Activated gamma-delta T cell treated with anti-CD3 and anti-CD28 coated beads, Interleukin-2, amount 50 U/mL, for 16 hours (primary cell): ENCODE results near the gene TMEM256.
"Not testable (repeated sequence)": the region's sequence is repeated elsewhere in the genome, so short reads cannot be mapped to it uniquely, and the experiment has no call there.

Source experiments
- DNase-seq: peaks from one replicate; pipeline ENCODE4 v3.0.0-alpha.2; 2020; ENCODE audit warnings: low read depth

TMEM256 gene

DNA sequence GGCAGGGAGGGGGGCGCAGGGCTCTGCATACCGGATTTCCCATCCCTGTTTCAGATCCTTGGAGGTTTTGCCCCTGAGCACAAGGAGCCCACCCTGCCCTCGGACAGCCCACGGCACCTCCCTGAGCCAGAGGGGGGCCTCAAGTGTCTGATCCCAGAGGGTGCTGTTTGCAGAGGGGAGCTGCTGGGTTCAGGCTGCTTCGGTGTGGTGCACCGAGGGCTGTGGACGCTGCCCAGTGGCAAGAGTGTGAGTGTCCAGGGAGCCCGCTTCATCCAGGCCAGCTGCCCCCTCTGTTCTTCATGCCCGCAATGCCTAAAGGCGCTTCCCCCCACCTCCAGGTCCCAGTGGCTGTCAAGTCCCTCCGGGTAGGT, 20.5 kb downstream of the TMEM256 start:
- DNase-seq, result no peak

- no peak for DNase-seq
Observed at GRCh38 chr17:7382901-7383300, 21.0 kb downstream of the TMEM256 start.

GRCh38 chr17:7380855-7381683, 22.8 kb downstream of the TMEM256 start, which contains the start of gene TNK1:
Gene TNK1 (plus strand): TSS chr17:7381089. CDS start chr17:7382927, 1,838 bp downstream.
- DNase-seq, result no peak

DNA sequence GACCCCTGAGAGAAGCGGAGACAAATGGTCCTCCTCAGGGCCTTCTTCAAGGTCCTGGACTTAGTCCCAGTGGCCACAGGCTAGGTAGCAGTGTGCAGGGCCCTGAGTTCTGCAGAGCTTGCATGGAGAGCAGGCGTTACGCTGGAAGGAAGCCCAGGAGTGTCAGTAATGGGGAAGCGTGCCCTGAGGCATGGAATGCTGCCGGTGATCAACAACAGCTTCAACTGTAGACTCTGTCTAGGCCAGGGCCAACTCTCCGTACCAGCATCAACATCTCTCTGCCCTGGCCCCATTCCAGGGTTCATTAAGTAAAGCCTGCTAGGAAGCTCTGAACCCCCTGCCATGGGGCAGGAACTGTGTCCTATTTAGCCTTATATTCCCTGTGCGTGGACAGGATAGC, 23.6 kb downstream of the TMEM256 start:
- no peak for DNase-seq

- no peak for DNase-seq
Observed at GRCh38 chr17:7379134-7379533, 24.8 kb downstream of the TMEM256 start.

- no peak for DNase-seq
Observed at GRCh38 chr17:7374353-7374752, 29.5 kb downstream of the TMEM256 start.

DNA sequence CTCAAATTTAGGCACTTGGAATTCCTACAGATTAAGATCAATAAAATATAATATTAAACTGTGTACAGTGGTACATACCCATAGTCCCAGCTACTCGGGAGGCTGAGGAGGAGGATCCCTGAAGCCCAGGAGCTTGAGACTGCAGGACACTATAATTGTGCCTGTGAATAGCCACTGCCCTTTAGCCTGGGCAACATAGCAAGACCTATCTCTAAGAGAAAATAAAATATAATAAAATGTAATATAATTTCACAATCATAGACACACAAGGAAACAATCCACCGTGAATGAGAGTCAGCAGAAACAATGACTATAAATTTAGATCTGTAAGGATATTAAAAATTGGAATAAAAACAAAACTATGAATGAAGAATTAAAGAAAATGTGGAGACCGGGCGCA, 33.0 kb downstream of the TMEM256 start:
- DNase-seq, result no peak

DNA sequence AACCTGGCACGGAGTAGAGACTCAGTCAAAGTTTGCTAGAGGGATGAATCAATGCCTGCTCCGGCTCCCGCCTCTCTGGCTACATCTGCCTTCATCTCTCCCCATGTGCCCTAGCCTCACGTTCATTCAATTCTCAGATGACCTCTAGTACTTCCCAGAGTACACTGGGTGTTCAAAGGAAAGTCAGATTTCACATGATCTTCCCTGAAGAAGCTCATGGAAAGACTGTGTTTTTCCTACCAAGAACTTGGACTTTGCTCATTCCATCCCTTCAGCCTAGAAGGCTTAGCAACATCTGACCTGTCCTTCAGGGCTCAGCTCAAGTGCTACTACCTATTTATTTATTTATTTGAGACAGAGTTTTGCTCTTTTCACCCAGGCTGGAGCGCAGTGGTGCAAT, 34.1 kb downstream of the TMEM256 start:
- DNase-seq, result no peak

- DNase-seq, result not testable (repeated sequence)
Observed at GRCh38 chr17:7368599-7368994, 35.3 kb downstream of the TMEM256 start.

DNA sequence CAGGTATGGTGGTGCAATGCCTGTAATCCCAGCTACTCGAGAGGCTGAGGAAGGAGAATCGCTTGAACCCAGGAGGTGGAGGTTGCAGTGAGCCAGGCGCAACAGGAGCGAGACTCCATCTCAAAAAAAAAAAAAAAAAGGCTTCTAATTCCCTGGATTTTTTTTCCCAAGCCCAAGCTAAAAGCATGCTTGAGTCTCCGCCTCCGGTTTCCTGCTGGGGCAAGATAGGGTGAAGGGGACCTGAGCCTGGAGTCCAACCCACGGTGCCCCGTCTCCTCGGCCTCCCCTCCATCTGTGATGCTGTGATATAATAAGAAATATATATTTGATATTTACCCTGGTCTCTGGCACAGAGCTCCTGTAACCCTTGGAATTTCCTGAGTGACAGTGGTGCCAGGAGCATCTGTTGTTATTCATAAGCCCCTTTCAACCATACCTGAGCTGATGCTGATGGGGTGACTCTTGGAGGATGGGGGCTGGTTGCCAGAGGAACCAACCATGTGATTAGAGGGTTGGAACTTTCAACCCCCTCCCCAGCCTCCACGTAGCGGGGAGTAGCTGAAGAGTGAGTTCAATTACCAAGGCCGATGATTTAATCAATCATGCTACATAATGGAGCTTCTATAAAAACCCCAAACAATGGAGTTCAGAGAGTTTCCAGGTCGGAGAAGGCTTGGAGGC, 35.8 kb downstream of the TMEM256 start:
- DNase-seq, result no peak

- DNase-seq, result no peak
Observed at GRCh38 chr17:7367083-7367482, 36.8 kb downstream of the TMEM256 start.

DNA sequence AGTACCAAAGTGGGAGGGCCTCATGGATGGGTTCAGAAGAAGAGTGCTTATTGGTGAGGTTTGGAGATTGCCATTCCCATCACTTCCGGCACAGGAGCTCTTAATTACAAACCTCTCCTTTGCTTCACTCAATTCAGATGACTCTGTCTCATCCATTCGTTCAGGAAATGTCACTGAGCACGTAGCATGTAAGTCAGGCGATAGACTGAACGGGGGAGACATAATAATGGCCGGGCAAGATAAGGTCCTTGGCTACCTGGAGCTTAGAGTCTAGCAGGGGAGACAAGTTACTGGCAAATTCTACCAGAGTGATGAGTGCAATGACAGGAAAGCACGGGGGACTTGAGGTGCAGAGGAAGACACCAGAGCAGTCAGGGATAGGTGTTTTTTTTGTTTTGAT, 37.9 kb downstream of the TMEM256 start:
- DNase-seq, result not testable (repeated sequence)

GRCh38 chr17:7363311-7363710, 40.6 kb downstream of the TMEM256 start:
- no peak for DNase-seq

DNA sequence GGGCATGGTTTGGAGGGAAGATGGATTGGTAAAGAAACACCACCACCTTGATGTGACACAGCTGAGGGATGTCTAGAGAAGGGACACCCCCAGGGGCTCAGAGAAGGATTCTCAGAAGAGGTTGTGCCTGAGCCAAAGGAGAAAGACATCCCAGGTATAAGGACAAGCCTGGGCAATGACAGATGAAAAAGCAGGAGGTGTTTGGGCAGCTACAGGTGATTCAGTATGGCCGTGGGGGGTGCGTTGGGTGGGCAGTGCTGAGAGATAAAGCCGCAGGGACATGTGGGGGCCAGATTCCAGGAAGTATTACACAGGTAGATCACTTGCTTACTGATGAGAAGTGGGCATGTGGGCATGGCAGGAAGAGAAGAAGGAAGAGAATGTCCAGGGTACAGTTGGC, 42.0 kb downstream of the TMEM256 start:
- no peak for DNase-seq

- DNase-seq, result no peak
Observed at GRCh38 chr17:7357381-7357780, 46.5 kb downstream of the TMEM256 start.

DNA sequence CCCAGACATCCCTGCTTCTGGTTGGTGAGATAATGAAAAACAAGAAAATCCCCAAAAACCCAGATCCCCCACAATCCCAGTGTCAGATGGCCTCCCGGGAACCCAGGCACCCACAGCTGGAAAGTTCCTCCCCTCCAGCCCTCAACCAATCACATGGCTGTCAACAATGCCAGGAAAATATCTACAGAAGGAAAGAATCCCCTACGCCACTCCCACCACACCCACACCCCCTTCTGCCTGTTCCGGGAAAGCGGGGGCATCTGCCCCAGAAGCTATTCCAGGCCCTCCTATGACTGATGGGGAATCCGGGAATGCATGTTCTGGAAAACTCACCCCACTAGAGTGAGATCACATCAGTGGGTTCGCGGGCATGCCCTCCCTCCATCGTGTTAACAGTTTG, 47.1 kb downstream of the TMEM256 start:
- DNase-seq, result no peak

GRCh38 chr17:7356072-7356549, 47.8 kb downstream of the TMEM256 start:
- peak; percentile 73 for DNase-seq

DNA sequence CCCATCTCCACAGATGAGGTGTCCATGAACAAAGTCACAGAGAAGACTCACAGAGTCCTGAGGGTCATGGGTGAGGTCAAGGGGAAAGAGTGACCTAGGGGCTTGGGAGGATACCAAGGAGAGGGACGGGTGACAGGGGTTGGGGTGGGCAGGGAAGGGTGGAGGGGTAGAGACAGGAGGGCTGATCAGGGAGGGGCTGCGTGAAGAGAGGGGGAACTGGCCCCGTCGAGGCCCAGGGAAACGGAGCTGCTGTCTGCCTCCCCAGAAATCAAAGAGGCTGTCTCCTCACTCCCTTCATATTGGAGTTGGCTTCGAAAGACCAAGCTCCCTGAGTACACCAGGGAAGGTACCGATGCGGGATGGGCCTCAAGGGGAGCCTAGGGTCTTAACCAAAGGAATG, 48.3 kb downstream of the TMEM256 start:
- DNase-seq, result no peak

DNA sequence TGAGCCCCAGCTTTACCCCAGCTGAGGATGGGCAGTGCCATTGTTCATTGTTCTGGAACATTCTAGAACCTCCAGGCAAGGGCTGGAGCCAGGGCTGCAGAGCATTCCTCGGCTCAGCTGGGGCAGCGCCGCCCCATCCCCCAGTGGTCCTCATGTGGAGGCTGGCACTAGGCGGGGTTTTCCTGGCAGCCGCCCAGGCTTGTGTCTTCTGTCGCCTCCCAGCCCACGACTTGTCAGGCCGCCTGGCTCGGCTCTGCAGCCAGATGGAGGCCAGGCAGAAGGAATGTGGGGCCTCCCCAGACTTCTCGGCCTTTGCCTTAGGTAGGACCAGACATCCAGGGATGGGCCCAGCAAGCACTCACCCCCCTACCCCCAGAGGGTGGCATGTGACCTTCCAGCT, 48.8 kb downstream of the TMEM256 start, which contains the start of gene TMEM95:
TMEM95 (plus strand) TSS at position 104 of the 400 bp plus-strand sequence; CDS start at position 153, 49 bp downstream.
- no peak for DNase-seq

DNA sequence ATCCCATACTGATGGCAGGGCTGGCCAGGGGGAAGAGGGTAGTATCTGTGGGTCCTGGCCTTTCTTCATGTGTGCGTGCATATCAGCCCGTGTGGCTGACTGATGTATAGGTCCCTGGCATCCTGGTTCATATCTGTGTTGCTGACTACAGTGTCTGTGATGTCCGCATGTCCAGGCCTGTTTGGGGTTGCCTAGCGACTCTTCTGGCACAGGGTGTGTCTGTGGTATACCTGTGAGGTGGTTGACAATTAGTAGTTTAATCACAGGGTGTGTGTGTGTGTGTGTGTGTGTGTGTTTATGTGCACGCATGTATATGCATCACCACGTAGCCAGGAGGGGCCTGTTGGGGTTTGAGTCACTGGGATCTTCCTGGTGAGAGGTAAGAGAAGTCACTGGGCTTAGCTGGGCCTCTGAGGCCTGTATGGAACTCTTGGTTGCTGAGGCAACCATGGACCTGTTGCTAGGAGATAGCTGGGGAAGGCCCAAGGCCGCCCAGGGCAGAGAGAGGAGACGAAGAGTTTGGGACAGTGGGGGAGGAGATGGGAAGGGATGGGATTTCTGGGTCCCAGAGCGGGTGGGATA, 49.5 kb downstream of the TMEM256 start:
- DNase-seq, result no peak
